HEK293T (cell line): ENCODE data around the gene FH.

Experiments used
- CTCF ChIA-PET: fragments of 350-600 bp; formaldehyde crosslinking; extraction: SDS; loops from one replicate; lab custom pipeline; 2021; ENCODE audit warnings: antibody characterized with exemption, inconsistent platforms; lab: Yijun Ruan, JAX
- POLR2A ChIA-PET: fragments of 350-600 bp; formaldehyde crosslinking; extraction: SDS; loops from one replicate; lab custom pipeline; 2020; ENCODE audit warnings: antibody characterized with exemption, inconsistent platforms; lab: Yijun Ruan, JAX
- DNase-seq: peaks from one replicate; pipeline ENCODE4 v3.0.0; 2012; ENCODE audit warnings: mixed read lengths; ENCODE audit errors: extremely low spot score
- ARNT ChIP-seq: fragments of 450-650 bp; IDR thresholded peaks from 2 replicates; pipeline ENCODE4 v1.6.1; 2017; ENCODE audit warnings: mild to moderate bottlenecking
- BHLHE40 ChIP-seq: fragments of 450-650 bp; IDR thresholded peaks from 2 replicates; pipeline ENCODE4 v1.6.1; 2016; ENCODE audit warnings: mild to moderate bottlenecking, moderate library complexity, borderline replicate concordance
- CTBP1 ChIP-seq: fragments of 450-650 bp; IDR thresholded peaks from 2 replicates; pipeline ENCODE4 v1.6.1; 2016; ENCODE audit warnings: borderline replicate concordance
- ELF4 ChIP-seq: fragments of 450-650 bp; IDR thresholded peaks from 2 replicates; pipeline ENCODE4 v1.6.1; 2017; ENCODE audit warnings: antibody characterized with exemption
- FOXA1 ChIP-seq: fragments of 450-650 bp; IDR thresholded peaks from 2 replicates; pipeline ENCODE4 v1.6.1; 2016; ENCODE audit warnings: mild to moderate bottlenecking
- FOXK2 ChIP-seq: fragments of 450-650 bp; IDR thresholded peaks from 2 replicates; pipeline ENCODE4 v1.6.1; 2016; ENCODE audit warnings: mild to moderate bottlenecking
- FOXM1 ChIP-seq: fragments of 450-650 bp; IDR thresholded peaks from 2 replicates; pipeline ENCODE4 v1.6.1; 2017; ENCODE audit warnings: mild to moderate bottlenecking, borderline replicate concordance
- HDGF ChIP-seq: fragments of 450-650 bp; IDR thresholded peaks from 2 replicates; pipeline ENCODE4 v1.6.1; 2017; ENCODE audit warnings: antibody characterized with exemption, borderline replicate concordance
- L3MBTL2 ChIP-seq: fragments of 450-650 bp; conservative IDR thresholded peaks from 2 replicates; pipeline ENCODE4 v1.6.1; 2016; ENCODE audit warnings: mild to moderate bottlenecking
- LEF1 ChIP-seq: fragments of 450-650 bp; IDR thresholded peaks from 2 replicates; pipeline ENCODE4 v1.6.1; 2017; ENCODE audit warnings: mild to moderate bottlenecking, borderline replicate concordance
- NFRKB ChIP-seq: fragments of 450-650 bp; IDR thresholded peaks from 2 replicates; pipeline ENCODE4 v1.6.1; 2016; ENCODE audit warnings: mild to moderate bottlenecking, moderate library complexity
- SP1 ChIP-seq: fragments of 450-650 bp; IDR thresholded peaks from 2 replicates; pipeline ENCODE4 v1.6.1; 2017
- SUZ12 ChIP-seq: fragments of 450-650 bp; IDR thresholded peaks from 2 replicates; pipeline ENCODE4 v1.6.1; 2016; ENCODE audit warnings: mild to moderate bottlenecking
- TARDBP ChIP-seq: fragments of 450-650 bp; IDR thresholded peaks from 2 replicates; pipeline ENCODE4 v1.6.1; 2016
- ZNF384 ChIP-seq: fragments of 450-650 bp; IDR thresholded peaks from 2 replicates; pipeline ENCODE4 v1.6.1; 2016
- TF ChIP-seq, protein P1 (sequence below): fragments of 450-650 bp; IDR thresholded peaks from 2 replicates; pipeline ENCODE4 v1.6.1; 2016

The FH gene

DNA sequence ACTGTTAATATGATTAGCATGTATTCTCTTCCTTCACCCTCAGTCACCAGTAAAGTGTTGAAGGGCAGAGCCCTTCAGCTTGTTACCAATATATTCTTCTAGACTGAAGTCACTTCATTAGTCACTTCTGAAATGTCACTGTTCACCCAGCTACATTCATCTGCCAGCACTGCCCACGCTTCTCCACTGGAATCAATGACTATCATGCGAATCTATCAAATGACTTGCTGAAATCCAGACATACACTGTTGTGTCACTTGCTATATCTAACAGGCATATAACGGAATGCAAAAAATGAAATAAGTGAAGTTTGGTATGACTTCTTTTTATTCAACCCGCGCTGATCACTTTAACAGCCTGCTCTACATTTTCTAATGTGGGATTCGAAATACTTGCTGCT, 16.1 kb downstream of the FH start:
- POLR2A ChIA-PET, result no interaction called here
- TF ChIP-seq BHLHE40 (no peak), SUZ12 (no peak), FOXA1 (no peak), FOXK2 (no peak), TARDBP (no peak), ZNF384 (no peak), SP1 (no peak), ARNT (no peak), NFRKB (no peak), L3MBTL2 (no peak), LEF1 (no peak), CTBP1 (no peak), ELF4 (no peak), FOXM1 (no peak), HDGF (no peak)
- TF ChIP-seq, protein P1, sequence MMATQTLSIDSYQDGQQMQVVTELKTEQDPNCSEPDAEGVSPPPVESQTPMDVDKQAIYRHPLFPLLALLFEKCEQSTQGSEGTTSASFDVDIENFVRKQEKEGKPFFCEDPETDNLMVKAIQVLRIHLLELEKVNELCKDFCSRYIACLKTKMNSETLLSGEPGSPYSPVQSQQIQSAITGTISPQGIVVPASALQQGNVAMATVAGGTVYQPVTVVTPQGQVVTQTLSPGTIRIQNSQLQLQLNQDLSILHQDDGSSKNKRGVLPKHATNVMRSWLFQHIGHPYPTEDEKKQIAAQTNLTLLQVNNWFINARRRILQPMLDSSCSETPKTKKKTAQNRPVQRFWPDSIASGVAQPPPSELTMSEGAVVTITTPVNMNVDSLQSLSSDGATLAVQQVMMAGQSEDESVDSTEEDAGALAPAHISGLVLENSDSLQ, result no peak
- CTCF ChIA-PET, result no interaction called here
- DNase-seq, result no peak

DNA sequence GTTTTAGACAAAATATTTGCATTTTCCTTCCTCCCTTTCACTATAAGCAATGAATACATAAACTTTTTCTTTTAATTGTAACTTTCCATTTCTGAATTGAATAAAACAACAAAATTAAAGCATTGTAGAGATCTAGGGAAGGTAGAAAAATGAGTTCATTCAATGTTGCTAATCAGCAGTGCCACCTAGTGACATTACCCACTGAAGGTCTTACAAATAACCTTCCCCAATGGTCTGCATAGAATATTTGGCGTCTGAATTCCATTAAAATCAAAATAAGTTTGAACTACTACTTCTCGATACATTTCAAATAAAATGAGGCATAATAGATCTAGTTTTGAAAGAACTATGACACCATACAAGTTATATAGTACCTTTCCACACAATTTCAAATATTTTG, 19.6 kb downstream of the FH start:
- no peak for DNase-seq
- TF ChIP-seq FOXM1, result no peak
- TF ChIP-seq ARNT, result no peak
- TF ChIP-seq ZNF384, result no peak
- no peak for TF ChIP-seq HDGF
- no peak for TF ChIP-seq FOXK2
- no peak for TF ChIP-seq L3MBTL2
- TF ChIP-seq, protein P1, result no peak
- no peak for TF ChIP-seq TARDBP
- no peak for TF ChIP-seq CTBP1
- TF ChIP-seq FOXA1, result no peak
- TF ChIP-seq NFRKB, result no peak
- no peak for TF ChIP-seq ELF4
- TF ChIP-seq SP1, result no peak
- no peak for TF ChIP-seq SUZ12
- TF ChIP-seq BHLHE40, result no peak
- TF ChIP-seq LEF1, result no peak
- CTCF ChIA-PET, result no interaction called here
- POLR2A ChIA-PET, result no interaction called here

DNA sequence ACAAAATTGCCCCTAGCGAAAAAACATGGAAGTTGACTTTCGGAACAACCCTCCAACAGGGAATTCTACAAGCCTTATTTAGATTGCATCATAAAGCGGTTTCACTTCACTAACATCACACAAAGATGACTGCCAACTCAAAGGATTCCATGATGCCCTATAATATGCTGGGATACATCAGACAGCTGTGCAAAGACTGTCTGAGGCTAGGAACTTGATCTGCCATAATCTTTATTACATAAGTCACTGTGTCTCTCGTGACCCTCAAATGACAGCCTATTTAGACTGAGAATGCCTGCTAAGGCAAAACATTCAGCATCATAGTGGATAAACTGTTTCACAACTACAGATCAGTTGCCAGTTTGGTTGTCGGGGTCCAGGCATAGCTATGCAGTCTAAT, 23.8 kb downstream of the FH start:
- POLR2A ChIA-PET, result no interaction called here
- no peak for DNase-seq
- no peak for TF ChIP-seq ARNT
- TF ChIP-seq SP1, result no peak
- TF ChIP-seq NFRKB, result no peak
- TF ChIP-seq, protein P1, result no peak
- no peak for TF ChIP-seq SUZ12
- TF ChIP-seq ELF4, result no peak
- no peak for TF ChIP-seq ZNF384
- no peak for TF ChIP-seq HDGF
- TF ChIP-seq LEF1, result no peak
- no peak for TF ChIP-seq FOXK2
- no peak for TF ChIP-seq L3MBTL2
- CTCF ChIA-PET, result no interaction called here

DNA sequence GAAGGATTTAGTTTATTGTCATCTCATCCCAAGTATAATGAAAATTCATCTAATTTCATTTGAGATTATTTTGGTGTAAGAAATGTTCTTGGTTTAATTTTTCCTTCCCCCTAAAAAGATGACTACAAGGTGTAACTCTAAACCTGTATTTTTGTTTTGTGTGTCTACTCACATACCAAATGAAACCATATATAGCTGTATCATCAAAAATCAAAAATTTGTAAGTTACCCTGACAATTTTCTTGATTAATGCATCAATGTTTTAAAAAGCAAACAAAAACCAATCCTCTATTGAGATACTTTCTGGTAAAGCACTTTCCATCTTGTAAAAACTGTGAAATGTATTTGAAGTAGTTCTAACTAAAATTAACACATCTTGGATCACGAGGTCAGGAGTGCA, 30.8 kb downstream of the FH start:
- DNase-seq, result no peak
- TF ChIP-seq SUZ12 (no peak), FOXA1 (no peak), SP1 (no peak), ELF4 (no peak), CTBP1 (no peak), TARDBP (no peak), FOXK2 (no peak), L3MBTL2 (no peak), HDGF (no peak), LEF1 (no peak), BHLHE40 (no peak), ZNF384 (no peak), NFRKB (no peak), FOXM1 (no peak)
- TF ChIP-seq, protein P1, result no peak
- ChIA-PET CTCF (no interaction called here), POLR2A (no interaction called here)

DNA sequence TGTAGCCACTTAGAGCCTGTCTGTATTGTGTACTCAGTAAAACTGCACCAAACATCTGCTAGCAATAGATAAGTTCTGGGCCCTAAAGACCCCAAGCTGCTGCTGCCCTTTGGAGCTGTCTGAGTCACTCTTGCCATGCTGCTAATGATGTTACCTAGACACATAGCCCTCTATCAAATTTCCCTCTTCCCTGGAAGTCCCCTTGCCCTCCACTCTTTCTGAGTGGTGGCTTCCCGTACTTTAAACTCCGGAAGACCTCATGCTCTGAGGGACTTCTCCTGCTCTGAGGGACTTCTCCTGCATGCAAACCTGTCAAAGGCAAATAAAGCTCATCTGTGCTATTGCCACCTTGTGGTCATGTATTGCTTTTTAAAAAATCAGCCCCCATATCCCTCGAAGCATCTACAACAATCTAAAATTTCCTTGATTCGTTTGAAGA, 34.0 kb downstream of the FH start:
- TF ChIP-seq FOXM1 (no peak), CTBP1 (no peak), ZNF384 (no peak), TARDBP (no peak), FOXK2 (no peak), HDGF (no peak), LEF1 (no peak), ARNT (no peak), L3MBTL2 (no peak), FOXA1 (no peak), SUZ12 (no peak), ELF4 (no peak), SP1 (no peak), NFRKB (no peak), BHLHE40 (no peak)
- TF ChIP-seq, protein P1, result no peak
- POLR2A ChIA-PET, result no interaction called here
- DNase-seq, result no peak
- CTCF ChIA-PET, result no interaction called here
